AG04450 (cell line): ENCODE data around the gene SLC1A7. TPM values are rescaled to one million over a fixed set of nuclear protein-coding genes. Genes with fewer than 3 reads are reported as not detected.

Experiments
- CTCF ChIA-PET: fragments of 300-600, 350-600 bp; formaldehyde crosslinking; extraction: SDS; loops from one replicate; lab custom pipeline; 2022; ENCODE audit warnings: antibody characterized with exemption, inconsistent platforms; lab: Charles Lee
- POLR2A ChIA-PET: fragments of 350-600 bp; formaldehyde crosslinking; extraction: SDS; loops from one replicate; lab custom pipeline; 2021; ENCODE audit warnings: antibody characterized with exemption, inconsistent platforms; lab: Yijun Ruan, JAX
- DNase-seq: peaks from one replicate; pipeline ENCODE4 v3.0.0-alpha.2; 2011; ENCODE audit warnings: low read depth, low spot score
- H3K27ac ChIP-seq: one replicate; pipeline ENCODE4 v1.5.1; 2012; ENCODE audit warnings: low read depth, low read length, control low read depth
- H3K27me3 ChIP-seq: one replicate; pipeline ENCODE4 v1.6.0; 2012; ENCODE audit warnings: low read length; ENCODE audit not compliant: control insufficient read depth, insufficient read depth
- H3K4me3 ChIP-seq: 2 replicates; pipeline ENCODE4 v1.5.1; 2011; ENCODE audit warnings: mild to moderate bottlenecking, low read depth, low read length, control low read depth
- H3K9me3 ChIP-seq: 2 replicates; pipeline ENCODE4 v1.5.1; 2012; ENCODE audit warnings: low read length; ENCODE audit not compliant: control insufficient read depth, insufficient read depth
- polyA plus RNA-seq: library from polyadenylated mRNA; depleted of rRNA; stranded (reverse); fragments of >200 nt; gene quantifications from 2 replicates; pipeline ENCODE4 v1.2.3, GENCODE V29; 2011
- TF ChIP-seq, protein P1 (sequence below): IDR thresholded peaks from 2 replicates; pipeline ENCODE4 v1.5.1; 2011; ENCODE audit warnings: low read depth, low read length, control low read depth, inconsistent platforms

Gene SLC1A7
- polyA plus RNA-seq, 1 experiment, result 0.11 TPM

DNA sequence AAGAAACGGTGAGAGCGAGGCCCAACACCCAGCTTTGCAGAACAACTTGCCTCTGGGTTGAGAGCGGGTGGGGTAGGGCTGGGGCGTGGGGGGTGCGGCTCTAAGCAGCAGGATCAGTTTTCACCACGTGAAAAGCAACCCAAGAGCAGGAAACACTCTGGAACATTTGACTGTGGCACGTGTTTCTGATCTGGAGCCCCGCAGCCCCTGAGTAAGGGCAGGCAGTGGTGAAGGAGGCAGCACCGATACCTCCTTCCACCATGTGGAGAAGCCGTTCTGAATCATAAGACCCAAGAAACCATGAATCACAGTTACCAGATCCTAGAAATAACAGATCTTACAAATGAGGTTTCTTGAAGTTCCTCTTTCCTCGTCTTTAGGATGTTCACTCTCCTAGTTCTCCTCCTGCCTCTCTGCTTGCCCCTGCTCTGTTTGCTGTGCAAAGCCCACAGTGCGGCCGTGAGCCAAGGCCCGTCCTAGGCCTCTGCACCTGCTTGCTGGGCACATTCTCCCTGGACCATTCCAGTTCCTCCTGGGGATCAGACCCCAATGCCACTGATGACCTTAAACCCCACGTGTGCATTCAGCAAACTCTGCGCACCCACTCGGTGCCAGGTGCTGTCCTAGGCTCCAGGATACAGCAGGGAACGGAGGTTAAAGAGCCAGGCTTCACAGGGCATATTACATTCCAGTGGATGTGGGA lies 31.9 kb downstream of the SLC1A7 start:
- TF ChIP-seq, protein P1, sequence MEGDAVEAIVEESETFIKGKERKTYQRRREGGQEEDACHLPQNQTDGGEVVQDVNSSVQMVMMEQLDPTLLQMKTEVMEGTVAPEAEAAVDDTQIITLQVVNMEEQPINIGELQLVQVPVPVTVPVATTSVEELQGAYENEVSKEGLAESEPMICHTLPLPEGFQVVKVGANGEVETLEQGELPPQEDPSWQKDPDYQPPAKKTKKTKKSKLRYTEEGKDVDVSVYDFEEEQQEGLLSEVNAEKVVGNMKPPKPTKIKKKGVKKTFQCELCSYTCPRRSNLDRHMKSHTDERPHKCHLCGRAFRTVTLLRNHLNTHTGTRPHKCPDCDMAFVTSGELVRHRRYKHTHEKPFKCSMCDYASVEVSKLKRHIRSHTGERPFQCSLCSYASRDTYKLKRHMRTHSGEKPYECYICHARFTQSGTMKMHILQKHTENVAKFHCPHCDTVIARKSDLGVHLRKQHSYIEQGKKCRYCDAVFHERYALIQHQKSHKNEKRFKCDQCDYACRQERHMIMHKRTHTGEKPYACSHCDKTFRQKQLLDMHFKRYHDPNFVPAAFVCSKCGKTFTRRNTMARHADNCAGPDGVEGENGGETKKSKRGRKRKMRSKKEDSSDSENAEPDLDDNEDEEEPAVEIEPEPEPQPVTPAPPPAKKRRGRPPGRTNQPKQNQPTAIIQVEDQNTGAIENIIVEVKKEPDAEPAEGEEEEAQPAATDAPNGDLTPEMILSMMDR, result no peak
- no peak for DNase-seq
- ChIA-PET POLR2A (no interaction called here), CTCF (interaction anchor here (0.6 kb wide), 1 partner anchor 254 kb away, joined by 4 read pairs; no protein-coding TSS in a partner anchor)
- Histone ChIP-seq H3K27ac (peak overlapping the region; percentile 39), H3K9me3 (peaks cover 23% of the 10 kb centered on the region), H3K27me3 (no peaks in the 10 kb centered on the region), H3K4me3 (no peak overlapping the region)

DNA sequence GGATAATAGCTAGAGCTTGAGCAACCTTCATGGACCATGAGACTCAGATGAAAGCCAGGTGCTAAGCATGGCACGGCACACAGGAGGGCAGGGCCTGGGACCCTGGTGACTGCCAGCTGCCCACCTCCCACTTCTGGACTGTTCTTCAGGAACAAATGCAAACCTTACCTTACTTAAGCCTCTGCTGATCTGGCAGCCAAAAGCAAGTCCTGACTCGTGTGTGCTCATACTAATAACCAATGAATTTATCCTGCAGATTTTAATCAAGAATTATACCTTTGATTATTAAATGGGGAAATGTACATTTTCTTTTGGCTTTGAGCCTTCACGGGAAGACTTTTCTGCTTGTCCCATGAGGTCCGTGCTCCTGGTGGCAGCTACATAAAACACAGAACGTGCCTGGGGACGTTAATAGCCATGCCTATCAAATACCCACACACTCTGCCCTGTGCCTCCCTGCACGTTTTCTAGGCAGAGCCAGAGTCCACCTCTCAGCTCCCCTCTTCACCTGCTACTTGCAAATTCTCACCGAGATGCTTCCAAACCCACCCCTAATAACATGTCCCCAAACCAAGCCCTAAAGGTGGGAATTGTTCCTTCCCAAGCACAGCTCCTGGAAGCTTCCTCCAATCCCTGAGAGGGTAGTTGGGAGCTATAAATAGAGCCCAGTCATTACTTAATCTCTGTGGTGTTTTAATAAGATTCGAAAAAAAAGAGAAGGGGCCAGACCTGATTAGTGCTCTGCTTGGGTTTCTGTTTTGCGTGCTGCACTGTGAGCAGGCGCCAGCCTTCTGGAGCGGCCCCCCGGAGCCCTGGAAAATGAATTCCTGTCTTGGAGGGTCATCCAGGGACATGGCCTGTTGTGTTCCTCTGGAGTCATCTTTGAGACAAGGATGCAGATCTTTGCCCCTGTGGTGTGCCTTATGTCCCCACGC lies 33.5 kb downstream of the SLC1A7 start:
- TF ChIP-seq, protein P1, result no peak
- Histone ChIP-seq H3K9me3 (peaks cover 23% of the 10 kb centered on the region), H3K27me3 (no peaks in the 10 kb centered on the region), H3K27ac (peak overlapping the region; percentile 87), H3K4me3 (no peak overlapping the region)
- CTCF ChIA-PET, result no interaction called here
- POLR2A ChIA-PET, result interaction anchor here (1.0 to 1.4 kb wide), 2 partner anchors 15 to 31 kb away, joined by 3 to 4 read pairs; no protein-coding TSS in a partner anchor
- DNase-seq, result no peak

GRCh38 chr1:53107570-53108322 lies 34.7 kb downstream of the SLC1A7 start:
- H3K27ac ChIP-seq, result peak overlapping the region; percentile 87
- CTCF ChIA-PET, result interaction anchor here (0.6 kb wide), 2 partner anchors 18 to 88 kb away, joined by 3 to 5 read pairs; no protein-coding TSS in a partner anchor

GRCh38 chr1:53107090-53107489 lies 35.3 kb downstream of the SLC1A7 start:
- DNase-seq, result no peak
- H3K4me3 ChIP-seq, result no peak overlapping the region
- CTCF ChIA-PET, result interaction anchor here (0.6 kb wide), 2 partner anchors 18 to 89 kb away, joined by 3 to 5 read pairs; no protein-coding TSS in a partner anchor
- H3K27me3 ChIP-seq, result no peaks in the 10 kb centered on the region
- POLR2A ChIA-PET, result interaction anchor here (0.6 to 1.8 kb wide), 10 partner anchors 15 to 123 kb away, joined by 3 to 28 read pairs (median 5); no protein-coding TSS in a partner anchor
- H3K9me3 ChIP-seq, result peaks cover 20% of the 10 kb centered on the region
- TF ChIP-seq, protein P1, result no peak
- H3K27ac ChIP-seq, result peak overlapping the region; percentile 25

More at GRCh38 chr1:53107570-53108322, 34.7 kb downstream of the SLC1A7 start:
- Histone ChIP-seq H3K27me3 (no peaks in the 10 kb centered on the region), H3K4me3 (no peak overlapping the region), H3K9me3 (peaks cover 23% of the 10 kb centered on the region)
- POLR2A ChIA-PET, result interaction anchor here (0.6 to 1.8 kb wide), 11 partner anchors 16 to 106 kb away, joined by 3 to 28 read pairs (median 6); no protein-coding TSS in a partner anchor
- TF ChIP-seq, protein P1, result no peak
- peak; percentile 84 for DNase-seq
